ENCODE data around the gene ARHGEF10L.

The ARHGEF10L gene

GRCh38 chr1:17673329-17674072 is 134.0 kb downstream of the ARHGEF10L start:
- FAIRE-seq = no peak

DNA sequence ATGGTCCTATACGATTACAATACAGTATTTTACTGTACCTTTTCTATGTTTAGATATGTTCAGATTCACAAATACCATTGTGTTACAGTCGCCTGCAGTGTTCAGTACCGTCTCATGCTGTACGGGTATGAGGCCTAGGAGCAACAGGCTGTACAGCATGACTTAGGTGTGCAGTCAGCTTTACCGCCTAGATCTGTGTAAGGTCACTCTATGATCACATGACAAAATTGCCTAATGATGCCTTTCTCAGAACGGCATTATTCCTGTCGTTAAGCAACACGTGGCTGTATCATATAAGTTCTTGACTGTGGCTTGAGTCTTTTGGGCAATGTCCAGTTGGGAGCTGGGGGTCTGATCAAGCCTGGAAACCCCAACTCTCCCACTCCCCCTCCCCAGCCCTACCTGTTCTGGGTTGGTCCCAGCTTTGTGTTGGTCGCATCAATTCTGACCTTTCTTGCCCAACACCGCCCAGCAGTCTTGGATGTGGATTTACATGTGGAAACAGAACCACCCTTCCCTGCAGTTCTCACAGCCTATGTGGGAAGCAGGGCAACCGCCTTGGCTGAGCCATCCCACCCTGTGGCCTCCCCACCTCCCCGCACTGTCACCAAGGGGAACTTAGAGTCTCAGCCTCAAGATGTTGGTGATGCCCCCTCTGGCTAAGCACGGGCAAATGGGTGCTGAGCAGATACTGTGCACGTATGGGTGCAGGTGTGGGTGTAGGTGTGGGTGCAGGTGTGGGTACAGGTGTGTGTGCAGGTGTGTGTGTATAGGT is 135.4 kb downstream of the ARHGEF10L start:
- FAIRE-seq = no peak
- TF ChIP-seq SPI1 (IDR thresholded peaks at IDR 0.05; ENCODE audit: low read depth, low read length) = no peak
- no peak for TF ChIP-seq POLR2A (IDR thresholded peaks at IDR 0.05; ENCODE audit: low read depth, low read length)
- no peak for TF ChIP-seq POLR2AphosphoS5 (IDR thresholded peaks at IDR 0.05; ENCODE audit: low read depth, low read length)
- no peak for TF ChIP-seq PAX5 (IDR thresholded peaks at IDR 0.05; ENCODE audit: insufficient read depth, low read length, severe bottlenecking)
- TF ChIP-seq POU2F2 (IDR thresholded peaks at IDR 0.05; ENCODE audit: low read depth, low read length) = no peak
- no peak for TF ChIP-seq TAF1 (IDR thresholded peaks at IDR 0.05; ENCODE audit: low read depth, low read length)
- no peak for DNase-seq (ENCODE audit: insufficient read length, low spot score)

More at GRCh38 chr1:17673329-17674072, 134.0 kb downstream of the ARHGEF10L start:
- no peak for TF ChIP-seq POLR2A (IDR thresholded peaks at IDR 0.05; ENCODE audit: low read depth, low read length)
- no peak for TF ChIP-seq SPI1 (IDR thresholded peaks at IDR 0.05; ENCODE audit: low read depth, low read length)
- no peak for TF ChIP-seq TAF1 (IDR thresholded peaks at IDR 0.05; ENCODE audit: low read depth, low read length)
- TF ChIP-seq PAX5 (IDR thresholded peaks at IDR 0.05; ENCODE audit: insufficient read depth, low read length, severe bottlenecking) = no peak
- TF ChIP-seq POU2F2 (IDR thresholded peaks at IDR 0.05; ENCODE audit: low read depth, low read length) = no peak
- TF ChIP-seq POLR2AphosphoS5 (IDR thresholded peaks at IDR 0.05; ENCODE audit: low read depth, low read length) = no peak
- DNase-seq (ENCODE audit: insufficient read length, low spot score) = no peak

GRCh38 chr1:17675744-17676143 is 136.2 kb downstream of the ARHGEF10L start:
- FAIRE-seq (no peak), DNase-seq (ENCODE audit: insufficient read length, low spot score) (no peak)
- TF ChIP-seq POLR2A (IDR thresholded peaks at IDR 0.05; ENCODE audit: low read depth, low read length) (no peak), POLR2AphosphoS5 (IDR thresholded peaks at IDR 0.05; ENCODE audit: low read depth, low read length) (no peak), PAX5 (IDR thresholded peaks at IDR 0.05; ENCODE audit: insufficient read depth, low read length, severe bottlenecking) (no peak), TAF1 (IDR thresholded peaks at IDR 0.05; ENCODE audit: low read depth, low read length) (no peak), SPI1 (IDR thresholded peaks at IDR 0.05; ENCODE audit: low read depth, low read length) (no peak), POU2F2 (IDR thresholded peaks at IDR 0.05; ENCODE audit: low read depth, low read length) (no peak)

GRCh38 chr1:17676387-17677060 is 137.0 kb downstream of the ARHGEF10L start:
- no peak for TF ChIP-seq PAX5 (IDR thresholded peaks at IDR 0.05; ENCODE audit: insufficient read depth, low read length, severe bottlenecking)
- no peak for TF ChIP-seq POLR2AphosphoS5 (IDR thresholded peaks at IDR 0.05; ENCODE audit: low read depth, low read length)
- TF ChIP-seq TAF1 (IDR thresholded peaks at IDR 0.05; ENCODE audit: low read depth, low read length) = no peak
- TF ChIP-seq SPI1 (IDR thresholded peaks at IDR 0.05; ENCODE audit: low read depth, low read length) = no peak
- TF ChIP-seq POLR2A (IDR thresholded peaks at IDR 0.05; ENCODE audit: low read depth, low read length) = no peak
- TF ChIP-seq POU2F2 (IDR thresholded peaks at IDR 0.05; ENCODE audit: low read depth, low read length) = no peak
- no peak for FAIRE-seq
- DNase-seq (ENCODE audit: insufficient read length, low spot score) = no peak

GRCh38 chr1:17678011-17678410 is 138.5 kb downstream of the ARHGEF10L start:
- TF ChIP-seq TAF1 (IDR thresholded peaks at IDR 0.05; ENCODE audit: low read depth, low read length) (no peak), POLR2AphosphoS5 (IDR thresholded peaks at IDR 0.05; ENCODE audit: low read depth, low read length) (no peak), SPI1 (IDR thresholded peaks at IDR 0.05; ENCODE audit: low read depth, low read length) (no peak), POLR2A (IDR thresholded peaks at IDR 0.05; ENCODE audit: low read depth, low read length) (no peak), POU2F2 (IDR thresholded peaks at IDR 0.05; ENCODE audit: low read depth, low read length) (no peak), PAX5 (IDR thresholded peaks at IDR 0.05; ENCODE audit: insufficient read depth, low read length, severe bottlenecking) (no peak)
- no peak for FAIRE-seq
- no peak for DNase-seq (ENCODE audit: insufficient read length, low spot score)

- no peak for TF ChIP-seq POLR2AphosphoS5 (IDR thresholded peaks at IDR 0.05; ENCODE audit: low read depth, low read length)
- TF ChIP-seq POLR2A (IDR thresholded peaks at IDR 0.05; ENCODE audit: low read depth, low read length) = no peak
- TF ChIP-seq TAF1 (IDR thresholded peaks at IDR 0.05; ENCODE audit: low read depth, low read length) = no peak
- TF ChIP-seq SPI1 (IDR thresholded peaks at IDR 0.05; ENCODE audit: low read depth, low read length) = no peak
- no peak for TF ChIP-seq POU2F2 (IDR thresholded peaks at IDR 0.05; ENCODE audit: low read depth, low read length)
- no peak for TF ChIP-seq PAX5 (IDR thresholded peaks at IDR 0.05; ENCODE audit: insufficient read depth, low read length, severe bottlenecking)
- DNase-seq (ENCODE audit: insufficient read length, low spot score) (no peak), FAIRE-seq (no peak)
Measured at GRCh38 chr1:17679856-17680255, 140.4 kb downstream of the ARHGEF10L start.

GRCh38 chr1:17680308-17680707 is 140.8 kb downstream of the ARHGEF10L start:
- TF ChIP-seq POLR2A (IDR thresholded peaks at IDR 0.05; ENCODE audit: low read depth, low read length) (no peak), POU2F2 (IDR thresholded peaks at IDR 0.05; ENCODE audit: low read depth, low read length) (no peak), TAF1 (IDR thresholded peaks at IDR 0.05; ENCODE audit: low read depth, low read length) (no peak), PAX5 (IDR thresholded peaks at IDR 0.05; ENCODE audit: insufficient read depth, low read length, severe bottlenecking) (no peak), SPI1 (IDR thresholded peaks at IDR 0.05; ENCODE audit: low read depth, low read length) (no peak), POLR2AphosphoS5 (IDR thresholded peaks at IDR 0.05; ENCODE audit: low read depth, low read length) (no peak)
- DNase-seq (ENCODE audit: insufficient read length, low spot score) (no peak), FAIRE-seq (no peak)

GRCh38 chr1:17682400-17682799 is 142.9 kb downstream of the ARHGEF10L start:
- TF ChIP-seq POU2F2 (IDR thresholded peaks at IDR 0.05; ENCODE audit: low read depth, low read length) = no peak
- TF ChIP-seq PAX5 (IDR thresholded peaks at IDR 0.05; ENCODE audit: insufficient read depth, low read length, severe bottlenecking) = no peak
- TF ChIP-seq TAF1 (IDR thresholded peaks at IDR 0.05; ENCODE audit: low read depth, low read length) = no peak
- no peak for TF ChIP-seq POLR2AphosphoS5 (IDR thresholded peaks at IDR 0.05; ENCODE audit: low read depth, low read length)
- no peak for TF ChIP-seq SPI1 (IDR thresholded peaks at IDR 0.05; ENCODE audit: low read depth, low read length)
- no peak for TF ChIP-seq POLR2A (IDR thresholded peaks at IDR 0.05; ENCODE audit: low read depth, low read length)
- FAIRE-seq (no peak), DNase-seq (ENCODE audit: insufficient read length, low spot score) (no peak)
